ENCODE measurements around the gene RSRC1.

Gene RSRC1

DNA sequence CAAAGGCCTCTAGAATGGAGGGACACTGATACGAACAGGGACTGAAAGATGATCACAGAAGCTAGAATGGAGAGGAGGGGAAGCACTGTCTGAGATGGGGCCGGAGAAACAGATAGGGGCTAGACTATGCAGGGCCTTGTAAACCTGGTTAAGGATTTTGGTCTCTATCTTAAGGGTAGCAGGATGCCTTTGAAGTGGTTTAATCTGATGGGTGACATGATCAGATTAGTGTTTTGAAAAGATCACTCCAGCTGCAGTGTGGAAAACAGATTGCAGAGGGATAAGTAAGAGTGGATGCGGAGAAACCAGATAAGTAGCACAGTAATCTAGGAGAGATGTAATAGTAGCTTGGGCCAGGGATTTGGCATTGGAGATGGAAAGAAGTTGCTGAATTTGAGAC, 108.1 kb downstream of the RSRC1 start:
- Histone ChIP-seq H3K36me3 (ENCODE audit: insufficient read depth, low read length) (no peaks in the 10 kb centered on the region), H3K27ac (ENCODE audit: low read depth, low read length, poor library complexity, severe bottlenecking) (no peak overlapping the region), H3K9me3 (ENCODE audit: low read length) (no peaks in the 10 kb centered on the region), H3K79me2 (ENCODE audit: insufficient read depth, low read length) (0 out of 2 replicates have a peak, but pooled peaks cover 7% of the 10 kb centered on the region), H4K20me1 (ENCODE audit: insufficient read depth, low read length) (no peaks in the 10 kb centered on the region), H2AFZ (ENCODE audit: low read length) (no peak overlapping the region), H3K4me2 (ENCODE audit: low read length) (no peak overlapping the region), H3K4me3 (ENCODE audit: low read depth, low read length, poor library complexity, severe bottlenecking) (no peak overlapping the region), H3K27me3 (ENCODE audit: insufficient read depth, low read length) (no peaks in the 10 kb centered on the region), H3K9ac (ENCODE audit: low read length) (no peak overlapping the region), H3F3A (ENCODE audit: insufficient read depth, low read length) (no peaks in the 10 kb centered on the region), H3K4me1 (ENCODE audit: insufficient read depth, low read length, severe bottlenecking) (no peaks in the 10 kb centered on the region), H3K9me2 (ENCODE audit: low read depth, low read length) (no peaks in the 10 kb centered on the region)
- TF ChIP-seq CTCF (IDR thresholded peaks at IDR 0.05; ENCODE audit: low read length), result no peak
- no peak for TF ChIP-seq EZH2 (IDR thresholded peaks at IDR 0.05; ENCODE audit: borderline replicate concordance, low read length)

GRCh38 chr3:158220575-158220974, 110.7 kb downstream of the RSRC1 start:
- no peaks in the 10 kb centered on the region for H3F3A ChIP-seq (ENCODE audit: insufficient read depth, low read length)
- H3K27me3 ChIP-seq (ENCODE audit: insufficient read depth, low read length), result no peaks in the 10 kb centered on the region
- no peaks in the 10 kb centered on the region for H3K9me3 ChIP-seq (ENCODE audit: low read length)
- H3K4me3 ChIP-seq (ENCODE audit: low read depth, low read length, poor library complexity, severe bottlenecking), result no peak overlapping the region
- H3K79me2 ChIP-seq (ENCODE audit: insufficient read depth, low read length), result no peaks in the 10 kb centered on the region
- 0 out of 2 replicates have a peak, but pooled peaks cover under 1% of the 10 kb centered on the region for H3K36me3 ChIP-seq (ENCODE audit: insufficient read depth, low read length)
- H3K9me2 ChIP-seq (ENCODE audit: low read depth, low read length), result no peaks in the 10 kb centered on the region
- H3K4me2 ChIP-seq (ENCODE audit: low read length), result no peak overlapping the region
- H3K9ac ChIP-seq (ENCODE audit: low read length), result no peak overlapping the region
- H2AFZ ChIP-seq (ENCODE audit: low read length), result no peak overlapping the region
- TF ChIP-seq CTCF (IDR thresholded peaks at IDR 0.05; ENCODE audit: low read length) (no peak), EZH2 (IDR thresholded peaks at IDR 0.05; ENCODE audit: borderline replicate concordance, low read length) (no peak)
- no peaks in the 10 kb centered on the region for H3K4me1 ChIP-seq (ENCODE audit: insufficient read depth, low read length, severe bottlenecking)
- no peak overlapping the region for H3K27ac ChIP-seq (ENCODE audit: low read depth, low read length, poor library complexity, severe bottlenecking)
- no peaks in the 10 kb centered on the region for H4K20me1 ChIP-seq (ENCODE audit: insufficient read depth, low read length)

GRCh38 chr3:158221426-158221825, 111.5 kb downstream of the RSRC1 start:
- Histone ChIP-seq H2AFZ (ENCODE audit: low read length) (no peak overlapping the region), H3K36me3 (ENCODE audit: insufficient read depth, low read length) (0 out of 2 replicates have a peak, but pooled peaks cover 4% of the 10 kb centered on the region), H3K4me2 (ENCODE audit: low read length) (no peak overlapping the region), H3K27ac (ENCODE audit: low read depth, low read length, poor library complexity, severe bottlenecking) (no peak overlapping the region), H3K79me2 (ENCODE audit: insufficient read depth, low read length) (no peaks in the 10 kb centered on the region), H3K4me3 (ENCODE audit: low read depth, low read length, poor library complexity, severe bottlenecking) (no peak overlapping the region), H3K9ac (ENCODE audit: low read length) (no peak overlapping the region), H4K20me1 (ENCODE audit: insufficient read depth, low read length) (no peaks in the 10 kb centered on the region), H3K4me1 (ENCODE audit: insufficient read depth, low read length, severe bottlenecking) (no peaks in the 10 kb centered on the region), H3K9me3 (ENCODE audit: low read length) (no peaks in the 10 kb centered on the region), H3K9me2 (ENCODE audit: low read depth, low read length) (no peaks in the 10 kb centered on the region), H3F3A (ENCODE audit: insufficient read depth, low read length) (no peaks in the 10 kb centered on the region), H3K27me3 (ENCODE audit: insufficient read depth, low read length) (no peaks in the 10 kb centered on the region)
- TF ChIP-seq EZH2 (IDR thresholded peaks at IDR 0.05; ENCODE audit: borderline replicate concordance, low read length) (no peak), CTCF (IDR thresholded peaks at IDR 0.05; ENCODE audit: low read length) (no peak)
